Measurements from ENCODE around the gene AIRE. TPM values are rescaled to one million over a fixed set of nuclear protein-coding genes. Genes with fewer than 3 reads are reported as not detected.

AIRE gene
- total RNA-seq, 1 experiment from 2014 or later: 0.09 TPM

GRCh38 chr21:44259082-44259705 is 26.5 kb upstream of the AIRE start:
- DNase-seq (ENCODE audit: low spot score) (no peak), ATAC-seq (no peak)
- Mint-ChIP-seq H3K4me1 (peaks cover 4% of the 10 kb centered on the region), H3K27me3 (ENCODE audit: low read depth) (no peaks in the 10 kb centered on the region), H3K9me3 (no peaks in the 10 kb centered on the region), H3K4me3 (no peak overlapping the region), H3K27ac (no peak overlapping the region), H3K36me3 (no peaks in the 10 kb centered on the region)
- ChIA-PET CTCF (interaction anchor here (1.4 kb wide), 1 partner anchor 38 kb away, joined by 4 read pairs; no protein-coding TSS in a partner anchor), POLR2A (no interaction called here)
- TF ChIP-seq ZSCAN18 (CRISPR knock-in tag; IDR thresholded peaks at IDR 0.05): no peak
- TF ChIP-seq ZNF232 (CRISPR knock-in tag; IDR thresholded peaks at IDR 0.05): no peak
- no peak for TF ChIP-seq ZNF423 (CRISPR knock-in tag; IDR thresholded peaks at IDR 0.05)

DNA sequence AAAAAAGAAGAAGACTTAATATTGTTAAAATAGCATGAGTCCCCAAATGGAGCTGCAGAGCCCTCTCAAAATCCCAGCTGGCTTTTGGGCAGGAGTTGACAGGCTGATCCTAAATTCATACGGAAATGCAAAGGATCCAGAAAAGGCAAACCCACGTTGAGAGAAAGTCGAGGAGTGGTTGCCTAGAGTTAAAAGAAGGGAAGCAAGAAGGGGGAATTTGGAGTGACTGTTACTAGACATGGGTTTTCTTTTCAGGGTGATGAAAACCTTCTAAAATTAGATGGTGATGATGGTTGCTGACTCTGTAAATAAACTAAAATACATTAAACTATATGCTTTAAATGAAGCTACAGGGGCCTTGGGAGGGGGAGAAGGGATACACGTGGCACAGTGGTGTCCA is 25.6 kb upstream of the AIRE start:
- no peaks in the 10 kb centered on the region for H3K27me3 Mint-ChIP-seq (ENCODE audit: low read depth)
- no peaks in the 10 kb centered on the region for H3K36me3 Mint-ChIP-seq
- peaks cover 4% of the 10 kb centered on the region for H3K4me1 Mint-ChIP-seq
- ChIA-PET CTCF (interaction anchor here (0.6 to 1.9 kb wide), 3 partner anchors 37 to 1592 kb away, joined by 3 to 5 read pairs (median 3); no protein-coding TSS in a partner anchor), POLR2A (interaction anchor here (0.6 kb wide), 1 partner anchor 267 kb away, joined by 5 read pairs; no protein-coding TSS in a partner anchor)
- H3K9me3 Mint-ChIP-seq: no peaks in the 10 kb centered on the region
- ATAC-seq (no peak), DNase-seq (ENCODE audit: low spot score) (no peak)
- TF ChIP-seq CTCF (IDR thresholded peaks at IDR 0.05) (no peak), ETV6 (CRISPR knock-in tag; IDR thresholded peaks at IDR 0.05) (no peak), ATF2 (CRISPR knock-in tag; IDR thresholded peaks at IDR 0.05; ENCODE audit: borderline replicate concordance, low read depth) (no peak), CREB1 (CRISPR knock-in tag; IDR thresholded peaks at IDR 0.05) (no peak), E2F5 (CRISPR knock-in tag; IDR thresholded peaks at IDR 0.05) (no peak), RELA (CRISPR knock-in tag; IDR thresholded peaks at IDR 0.05; ENCODE audit: borderline replicate concordance) (no peak), PREB (CRISPR knock-in tag; IDR thresholded peaks at IDR 0.05; ENCODE audit: borderline replicate concordance) (no peak), ATF3 (CRISPR knock-in tag; conservative IDR thresholded peaks at IDR 0.05) (no peak), IRF1 (CRISPR knock-in tag; IDR thresholded peaks at IDR 0.05) (no peak), ZNF512 (CRISPR knock-in tag; IDR thresholded peaks at IDR 0.05; ENCODE audit: borderline replicate concordance) (no peak), ZNF671 (CRISPR knock-in tag; IDR thresholded peaks at IDR 0.05) (no peak), ATF1 (CRISPR knock-in tag; IDR thresholded peaks at IDR 0.05) (no peak)
- TF ChIP-seq, protein P1, sequence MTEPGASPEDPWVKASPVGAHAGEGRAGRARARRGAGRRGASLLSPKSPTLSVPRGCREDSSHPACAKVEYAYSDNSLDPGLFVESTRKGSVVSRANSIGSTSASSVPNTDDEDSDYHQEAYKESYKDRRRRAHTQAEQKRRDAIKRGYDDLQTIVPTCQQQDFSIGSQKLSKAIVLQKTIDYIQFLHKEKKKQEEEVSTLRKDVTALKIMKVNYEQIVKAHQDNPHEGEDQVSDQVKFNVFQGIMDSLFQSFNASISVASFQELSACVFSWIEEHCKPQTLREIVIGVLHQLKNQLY (CRISPR knock-in tag; IDR thresholded peaks at IDR 0.05): no peak
- H3K4me3 Mint-ChIP-seq: no peak overlapping the region
- H3K27ac Mint-ChIP-seq: no peak overlapping the region
